NCI-H1092 treated with DMSO at 0.1 percent for 48 hours (cell line): ENCODE results near the gene ALMS1.
"Not testable (repeated sequence)": the region's sequence is repeated elsewhere in the genome, so short reads cannot be mapped to it uniquely, and the experiment has no call there.

Source experiments
- DNase-seq: peaks from one replicate; lab custom pipeline; 2025; lab: John Stamatoyannopoulos, UW

Gene ALMS1

DNA sequence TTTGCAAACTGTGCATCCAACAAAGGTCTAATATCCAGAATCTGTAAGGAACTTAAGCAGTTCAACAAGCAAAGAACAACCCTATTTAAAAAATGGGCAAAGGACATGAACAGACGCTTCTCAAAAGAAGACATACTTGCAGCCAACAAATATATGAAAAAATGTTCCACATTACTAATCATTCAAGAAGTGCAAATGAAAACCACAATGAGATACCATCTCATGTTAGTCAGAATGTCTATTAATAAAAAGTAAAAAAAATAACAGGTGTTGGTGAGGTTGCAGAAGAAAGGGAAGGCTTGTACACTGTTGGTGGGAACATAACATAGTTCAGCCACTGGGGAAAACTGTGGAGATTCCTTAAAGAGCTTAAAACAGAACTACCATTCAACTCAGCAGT, 130.4 kb downstream of the ALMS1 start:
- no peak for DNase-seq

DNA sequence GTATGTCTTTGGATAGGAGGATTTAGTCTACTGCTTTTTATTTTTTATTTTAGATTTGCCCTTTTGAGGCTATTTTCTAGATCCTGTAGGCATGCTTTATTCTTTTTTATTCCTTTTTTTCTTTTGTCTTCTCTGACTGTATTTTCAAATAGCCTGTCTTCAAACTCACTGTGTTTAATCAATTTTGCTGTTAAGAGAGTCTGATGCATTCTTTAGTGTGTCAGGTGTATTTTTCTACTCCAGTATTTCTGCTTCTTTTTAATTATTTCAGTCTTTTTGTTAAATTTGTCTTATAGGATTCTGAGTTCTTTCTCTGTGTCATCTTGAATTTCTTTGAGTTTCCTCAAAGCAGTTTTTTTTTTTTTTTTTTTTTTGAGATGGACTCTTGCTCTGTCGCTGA, 143.1 kb downstream of the ALMS1 start:
- no peak for DNase-seq

GRCh38 chr2:73530773-73531172, 145.1 kb downstream of the ALMS1 start:
- DNase-seq, result not testable (repeated sequence)

- DNase-seq, result no peak
These were observed 146.7 kb downstream of the ALMS1 start for GRCh38 chr2:73532381-73532780.

- no peak for DNase-seq
These were observed 150.7 kb downstream of the ALMS1 start for GRCh38 chr2:73536133-73536840.

DNA sequence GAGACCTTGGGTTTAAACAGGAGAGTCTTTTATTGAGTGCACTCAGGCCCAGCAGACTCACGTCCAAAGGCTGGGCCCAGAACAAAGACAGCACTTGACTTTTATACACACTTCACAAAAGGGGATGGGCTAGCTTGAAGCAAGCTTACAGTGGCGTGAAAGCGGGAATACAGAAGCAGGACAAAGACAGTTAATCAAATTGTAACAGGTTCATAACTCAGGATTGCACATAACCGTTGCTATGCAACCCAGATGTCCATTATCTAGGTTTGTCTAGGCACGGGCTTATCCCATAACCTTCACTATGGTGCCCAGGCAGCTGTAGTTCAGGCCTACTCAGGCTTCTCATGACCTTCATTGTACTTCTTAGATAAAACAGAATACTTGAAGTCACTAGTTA, 175.2 kb downstream of the ALMS1 start:
- peak; percentile 56 for DNase-seq

- DNase-seq, result no peak
These were observed 175.8 kb downstream of the ALMS1 start for GRCh38 chr2:73561422-73561821.

- DNase-seq, result no peak
These were observed 179.3 kb downstream of the ALMS1 start for GRCh38 chr2:73564986-73565385.

- no peak for DNase-seq
These were observed 180.7 kb downstream of the ALMS1 start for GRCh38 chr2:73566288-73566878.

GRCh38 chr2:73575261-73575660, 189.6 kb downstream of the ALMS1 start:
- no peak for DNase-seq

- no peak for DNase-seq
These were observed 196.7 kb downstream of the ALMS1 start for GRCh38 chr2:73582364-73582763.

GRCh38 chr2:73588177-73588576, 202.5 kb downstream of the ALMS1 start:
- DNase-seq, result peak; percentile 65

DNA sequence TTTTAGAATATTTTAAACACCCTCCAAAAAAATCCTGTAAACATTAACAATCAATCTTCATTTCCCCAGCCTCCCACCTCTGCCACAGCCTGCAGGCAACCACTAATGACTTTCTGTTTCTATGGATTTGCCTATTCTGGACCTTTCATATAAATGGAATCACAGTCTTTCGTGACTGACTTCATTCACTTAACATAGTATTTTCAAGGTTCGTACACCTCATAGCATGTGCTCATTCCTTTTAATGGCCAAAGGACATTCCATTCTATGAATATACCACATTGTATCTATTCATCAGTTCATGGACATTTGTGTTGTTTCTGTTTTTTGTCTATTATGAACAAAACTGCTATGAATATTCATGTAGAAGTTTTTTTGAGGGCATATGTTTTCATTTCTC, 208.0 kb downstream of the ALMS1 start:
- no peak for DNase-seq

- DNase-seq, result no peak
These were observed 208.6 kb downstream of the ALMS1 start for GRCh38 chr2:73594251-73594650.

GRCh38 chr2:73601780-73602179, 216.1 kb downstream of the ALMS1 start:
- DNase-seq, result no peak

- not testable (repeated sequence) for DNase-seq
These were observed 217.5 kb downstream of the ALMS1 start for GRCh38 chr2:73603099-73603588.

GRCh38 chr2:73604589-73604988, 219.0 kb downstream of the ALMS1 start:
- DNase-seq, result not testable (repeated sequence)

DNA sequence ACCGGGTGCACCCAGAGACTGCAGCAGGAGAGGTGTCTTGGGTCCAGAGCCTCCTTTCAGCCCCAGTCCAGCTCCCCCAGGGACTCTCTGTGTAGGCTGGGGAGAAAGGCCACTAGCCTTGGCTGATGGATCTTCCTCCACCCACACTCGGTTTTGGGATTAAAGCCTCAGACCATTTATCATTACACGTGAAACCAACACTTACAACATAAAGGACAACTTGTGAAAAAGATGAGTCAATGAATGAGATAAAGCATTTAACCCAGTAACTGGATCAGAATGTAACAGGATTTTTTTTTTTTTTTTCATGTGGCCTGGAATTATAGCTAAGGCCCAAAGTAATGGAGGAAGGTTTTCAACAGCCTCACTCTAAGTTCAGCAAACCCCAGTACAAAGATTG, 224.5 kb downstream of the ALMS1 start:
- DNase-seq, result no peak

GRCh38 chr2:73611193-73611592, 225.6 kb downstream of the ALMS1 start:
- DNase-seq, result no peak

DNA sequence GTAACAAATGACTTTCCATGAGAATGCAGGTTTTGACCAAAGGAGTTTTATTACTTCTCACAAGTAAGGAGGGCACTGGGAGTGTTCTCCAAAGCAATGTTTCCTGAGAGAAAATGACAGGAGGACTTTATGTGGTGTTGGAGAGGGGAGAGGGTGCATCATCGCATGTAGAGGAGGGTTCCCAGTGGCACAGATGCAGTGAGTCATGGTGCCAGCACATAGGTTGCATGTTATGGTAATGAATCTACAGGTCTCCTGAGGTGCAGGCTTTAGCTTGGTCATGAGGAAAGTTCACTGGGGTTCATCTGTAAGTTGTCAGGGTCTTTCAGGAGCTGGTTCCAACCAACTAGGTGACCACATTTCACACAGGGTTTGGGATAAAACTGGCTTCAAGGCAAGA, 226.2 kb downstream of the ALMS1 start:
- DNase-seq, result no peak

DNA sequence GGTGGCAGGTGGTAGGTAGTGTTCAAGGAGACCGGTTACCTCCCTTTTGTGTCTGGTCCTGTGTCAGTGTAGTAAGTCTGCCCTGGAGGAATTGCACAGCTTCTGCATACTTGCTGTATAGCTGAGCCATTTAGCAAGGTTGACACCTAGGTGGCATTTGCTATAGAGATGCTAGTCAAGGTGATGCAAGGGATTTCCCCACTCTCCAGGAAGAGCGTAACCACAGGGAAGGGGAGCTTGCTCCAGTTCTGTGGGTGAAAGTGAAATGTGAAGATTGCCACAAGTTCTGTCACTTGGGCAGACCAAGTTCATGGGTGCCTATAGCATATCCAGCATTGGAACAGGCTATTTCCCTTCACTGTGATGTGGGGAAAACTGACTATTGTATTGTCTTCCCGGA, 228.5 kb downstream of the ALMS1 start:
- DNase-seq, result no peak

GRCh38 chr2:73614997-73615396, 229.4 kb downstream of the ALMS1 start:
- DNase-seq, result no peak

GRCh38 chr2:73619925-73620324, 234.3 kb downstream of the ALMS1 start:
- not testable (repeated sequence) for DNase-seq

DNA sequence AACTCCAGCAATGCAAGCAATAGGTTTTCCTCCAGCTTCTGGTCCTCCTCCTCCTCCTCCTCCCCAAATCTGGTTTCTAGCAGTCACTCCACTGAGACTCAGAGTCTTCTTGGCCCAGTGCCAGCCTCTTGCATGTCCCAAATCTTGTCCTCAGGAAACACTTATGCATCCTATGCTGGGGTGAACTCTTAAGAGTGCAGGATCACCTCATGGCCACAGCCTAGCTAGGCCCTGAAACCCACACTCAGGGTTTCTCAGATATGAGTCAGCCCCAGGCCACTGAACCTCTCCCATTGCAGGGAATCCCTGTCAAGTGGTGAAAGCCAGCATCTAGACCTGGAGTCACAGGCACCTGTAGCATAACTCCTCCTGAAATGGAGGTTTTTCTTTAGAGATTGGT, 238.4 kb downstream of the ALMS1 start:
- not testable (repeated sequence) for DNase-seq
